CD4-positive, alpha-beta T cell treated with Interleukin-15 for 4 hours (primary cell): ENCODE results near the gene SLC26A8.
"Not testable (repeated sequence)": the region's sequence is repeated elsewhere in the genome, so short reads cannot be mapped to it uniquely, and the experiment has no call there.

ENCODE experiments used
- DNase-seq: peaks from one replicate; pipeline ENCODE4 v3.0.0-alpha.2; 2020; ENCODE audit warnings: low spot score

SLC26A8 gene

DNA sequence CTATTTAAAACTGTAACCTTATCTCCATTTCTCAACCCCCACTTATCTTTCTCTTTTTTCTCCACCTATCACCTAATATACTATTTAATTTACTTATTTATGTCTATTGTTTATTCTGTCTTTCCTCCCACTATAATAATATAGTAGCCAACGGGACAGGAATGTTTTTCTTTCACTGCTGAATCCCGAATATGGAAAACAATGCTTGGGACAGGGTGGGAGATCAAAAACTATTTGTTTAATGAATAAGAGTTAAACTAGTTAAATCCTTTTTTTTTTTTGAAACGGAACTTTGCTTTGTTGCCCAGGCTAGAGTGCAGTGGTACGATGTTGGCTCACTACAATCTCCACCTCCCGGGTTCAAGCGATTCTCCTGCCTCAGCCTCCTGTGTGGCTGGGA, 109.9 kb downstream of the SLC26A8 start:
- no peak for DNase-seq

DNA sequence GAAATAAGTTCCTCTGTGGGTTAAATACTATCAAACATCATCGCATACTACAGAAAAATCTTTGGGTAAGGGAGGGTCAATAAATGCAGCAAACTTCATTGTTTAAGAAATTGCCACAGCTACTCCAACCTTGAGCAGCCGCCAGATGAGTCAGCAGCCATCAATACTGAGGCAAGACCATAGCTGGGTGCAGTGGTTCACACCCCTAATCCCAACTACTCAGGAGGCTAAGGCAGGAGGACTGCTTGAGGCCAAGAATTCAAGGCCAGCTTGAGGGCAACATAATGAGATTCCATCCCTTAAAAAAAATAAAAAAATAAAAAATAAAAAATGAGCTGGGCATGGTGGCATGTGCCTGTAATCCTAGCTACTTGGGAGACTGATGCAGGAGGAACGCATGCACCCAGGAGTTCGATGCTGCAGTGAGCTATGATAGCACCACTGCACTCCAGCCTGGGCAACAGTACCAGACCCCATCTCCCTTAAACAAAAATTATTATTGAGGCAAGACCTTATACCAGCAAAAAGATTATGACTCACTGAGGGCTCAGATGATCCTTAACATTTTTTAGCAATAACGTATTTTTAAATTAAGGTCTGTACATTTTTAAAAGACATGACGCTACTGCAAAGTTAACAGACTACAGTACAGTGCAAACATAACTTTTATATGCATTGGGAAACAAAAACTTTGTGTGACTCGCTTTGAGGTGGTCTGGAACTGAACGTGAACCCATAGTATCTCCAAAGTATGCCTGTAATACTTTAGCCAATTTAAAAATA, 112.4 kb downstream of the SLC26A8 start:
- DNase-seq = no peak

DNA sequence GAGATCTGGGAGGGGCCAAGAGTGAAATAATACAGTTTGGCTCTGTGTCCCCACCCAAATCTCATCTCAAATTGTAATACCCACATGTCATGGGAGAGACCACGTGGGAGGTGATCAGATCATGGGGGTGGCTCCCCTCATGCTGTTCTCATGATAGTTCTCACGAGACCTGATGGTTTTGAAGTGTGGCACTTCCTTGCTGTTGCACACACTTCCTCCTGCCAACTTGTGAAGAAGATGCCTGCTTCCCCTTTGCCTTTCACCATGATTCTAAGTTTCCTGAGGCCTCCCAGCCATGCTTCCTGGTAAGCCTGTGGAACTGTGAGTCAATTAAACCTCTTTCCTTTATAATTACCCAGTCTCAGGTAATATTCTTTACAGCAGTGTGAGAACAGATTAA, 114.9 kb downstream of the SLC26A8 start:
- DNase-seq = not testable (repeated sequence)

DNA sequence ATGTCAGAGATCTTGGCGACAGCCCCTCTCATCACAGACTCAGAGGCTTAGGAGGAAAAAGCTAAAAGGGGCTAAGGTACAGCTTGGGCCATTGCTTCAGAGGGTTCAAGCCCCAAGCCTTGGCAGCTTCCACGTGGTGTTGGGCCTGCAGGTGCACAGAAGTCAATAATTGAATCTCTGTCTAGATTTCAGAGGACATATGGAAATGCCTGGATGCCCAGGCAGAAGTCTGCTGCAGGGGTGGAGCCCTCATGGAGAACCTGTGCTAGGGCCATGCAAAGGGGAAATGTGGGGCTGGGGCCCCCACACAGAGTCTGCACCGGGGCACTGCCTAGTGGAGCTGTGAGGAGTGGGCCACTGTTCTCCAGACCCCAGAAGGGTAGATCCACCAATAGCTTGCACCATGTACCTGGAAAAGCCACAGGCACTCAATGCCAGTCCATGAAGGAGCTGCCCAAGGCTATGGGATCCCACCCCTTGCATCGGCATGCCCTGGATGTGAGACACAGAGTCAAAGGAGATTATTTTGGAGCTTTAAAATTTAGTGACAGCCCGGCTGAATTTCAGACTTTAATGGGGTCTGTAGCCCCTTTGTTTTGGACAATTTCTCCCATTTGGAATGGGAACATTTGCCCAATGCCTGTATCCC, 115.6 kb downstream of the SLC26A8 start:
- DNase-seq = not testable (repeated sequence)

DNA sequence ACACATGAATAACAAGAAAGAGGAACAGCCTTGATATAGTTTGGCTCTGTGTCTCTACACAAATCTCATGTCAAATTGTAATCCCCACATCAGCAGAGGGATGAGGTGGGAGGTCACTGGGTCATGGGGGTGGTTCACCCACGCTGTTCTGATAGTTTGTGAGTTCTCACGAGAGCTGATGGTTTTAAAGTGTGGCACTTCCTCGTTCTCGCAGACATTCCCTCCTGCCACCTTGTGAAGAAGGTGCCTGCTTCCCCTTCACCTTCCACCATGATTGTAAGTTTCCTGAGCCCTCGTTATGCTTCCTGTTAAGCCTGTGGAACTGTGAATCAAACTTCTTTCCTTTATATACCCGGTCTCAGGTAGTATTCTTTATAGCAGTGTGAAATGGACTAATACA, 116.7 kb downstream of the SLC26A8 start:
- no peak for DNase-seq

DNA sequence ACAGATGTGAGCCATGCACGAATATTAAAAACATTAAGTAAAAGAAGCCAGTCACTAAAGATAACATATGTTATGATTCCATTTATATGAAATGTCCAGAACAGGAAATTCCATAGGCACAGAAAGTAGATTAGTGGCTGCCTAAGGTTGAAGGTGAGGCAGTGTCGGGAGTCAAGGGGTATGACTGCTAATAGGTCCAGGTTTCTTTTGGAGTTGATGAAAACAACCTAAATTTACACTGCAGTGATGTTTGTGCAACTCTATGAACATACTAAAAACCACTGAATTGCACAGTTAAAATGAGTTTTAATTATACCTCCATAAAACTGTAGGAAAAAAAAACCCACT, 118.0 kb downstream of the SLC26A8 start:
- no peak for DNase-seq

DNA sequence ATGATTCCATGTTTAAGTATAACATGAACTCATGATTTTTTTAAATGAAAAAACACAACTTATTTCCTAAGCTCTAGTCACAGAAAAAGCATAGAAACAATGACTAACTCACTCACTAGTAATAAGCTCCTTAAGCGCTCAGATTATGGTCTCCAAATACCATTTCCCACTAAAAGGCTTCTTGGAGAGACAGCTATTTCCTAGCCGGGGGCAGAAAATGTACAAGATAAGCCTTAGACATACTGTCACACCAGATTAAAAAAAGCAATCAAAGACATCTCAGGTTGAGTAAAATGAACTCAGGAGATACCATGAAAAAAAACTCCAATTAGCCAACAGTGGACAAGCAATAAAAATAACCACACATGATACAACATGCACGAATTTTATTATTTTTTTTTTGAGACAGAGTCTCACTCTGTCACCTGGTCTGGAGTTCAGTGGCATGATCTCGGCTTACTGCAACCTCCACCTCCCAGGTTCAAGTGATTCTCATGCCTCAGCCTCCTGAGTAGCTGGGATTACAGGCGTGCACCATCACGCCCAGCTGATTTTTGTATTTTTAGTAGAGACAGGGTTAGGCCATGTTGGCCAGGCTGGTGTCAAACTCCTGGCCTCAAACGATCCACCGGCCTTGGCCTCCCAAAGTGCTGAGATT, 118.5 kb downstream of the SLC26A8 start:
- no peak for DNase-seq

DNA sequence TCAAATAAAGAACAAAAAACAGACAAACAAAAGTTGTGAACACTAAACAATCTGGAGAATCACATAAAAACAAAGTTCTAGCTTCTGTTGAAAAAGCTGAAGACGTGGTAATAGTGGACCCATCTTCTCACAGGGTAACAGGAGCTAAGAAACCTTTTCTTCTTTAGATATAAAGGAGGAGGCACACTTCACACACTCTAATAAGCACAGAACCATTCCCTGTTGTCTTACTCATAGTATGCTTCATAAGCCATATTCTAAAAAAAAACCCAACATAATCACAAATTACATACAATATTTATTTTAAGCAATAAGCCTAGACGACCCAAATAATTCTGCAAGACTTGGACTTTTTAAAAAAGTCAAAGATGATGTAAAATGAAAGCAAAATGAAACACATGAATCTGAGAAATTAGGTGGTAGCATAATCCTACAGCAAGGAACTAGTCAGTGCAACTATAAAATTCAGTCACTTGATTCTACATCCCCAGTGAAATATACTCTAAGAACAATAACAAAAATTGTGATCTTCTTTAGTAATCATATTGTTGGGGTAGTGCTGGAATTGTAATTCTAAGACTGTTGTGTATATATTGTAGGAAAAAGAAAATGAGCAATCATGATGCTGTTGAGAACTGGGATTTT, 119.2 kb downstream of the SLC26A8 start:
- DNase-seq = no peak

DNA sequence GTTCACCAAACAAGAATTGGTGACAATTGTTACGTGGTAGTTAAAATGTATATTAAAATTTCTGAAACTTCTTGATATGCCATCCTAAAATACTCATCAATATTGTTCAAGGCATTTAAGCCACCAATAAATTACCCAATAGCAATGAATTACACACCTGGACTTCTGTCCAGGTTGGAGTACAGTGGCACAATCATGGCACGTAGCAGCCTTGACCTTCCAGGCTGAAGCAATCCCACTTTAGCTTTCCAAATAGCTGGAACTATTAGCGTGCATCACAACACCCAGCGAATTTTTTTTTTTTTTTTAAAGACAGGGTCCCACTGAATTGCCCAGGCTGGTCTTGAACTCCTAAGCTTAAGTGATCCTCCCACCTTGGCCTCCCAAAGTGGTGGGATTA, 120.8 kb downstream of the SLC26A8 start:
- DNase-seq = no peak

DNA sequence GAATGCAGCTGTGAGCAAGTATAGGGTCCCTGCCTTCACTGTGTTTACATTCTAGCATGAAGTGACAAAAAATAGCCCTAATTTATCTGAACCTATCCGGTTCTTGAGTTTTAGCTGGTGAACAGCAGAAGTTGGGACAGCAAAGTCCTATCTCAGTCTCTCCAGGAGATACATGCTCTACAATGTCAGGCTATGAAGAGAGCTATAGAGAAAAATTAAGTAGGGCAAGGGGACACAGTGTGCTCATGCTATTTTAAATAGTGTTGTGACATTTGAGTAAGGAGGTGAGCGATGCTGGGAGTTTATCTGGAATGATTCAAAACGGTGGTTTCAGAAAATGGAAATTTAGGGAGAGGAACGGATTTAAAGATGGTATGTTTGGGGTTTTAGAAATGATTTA, 124.0 kb downstream of the SLC26A8 start:
- no peak for DNase-seq

DNA sequence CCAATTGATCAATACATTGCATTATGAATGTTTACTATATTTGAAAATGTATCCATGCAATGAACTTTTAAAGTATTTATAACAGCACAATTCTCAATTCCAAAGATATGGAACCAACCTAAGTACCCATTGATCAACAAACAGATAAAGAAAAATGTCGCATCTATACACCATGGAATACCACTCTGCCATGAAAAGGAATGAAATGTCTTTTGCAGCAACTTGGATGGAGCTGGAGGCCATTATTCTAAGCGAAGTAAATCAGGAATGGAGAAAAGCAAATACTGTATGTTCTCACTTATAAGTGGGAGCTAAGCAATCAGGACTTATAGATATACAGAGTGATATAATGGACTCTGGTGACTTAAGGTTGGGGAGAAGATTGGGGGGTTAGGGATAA, 126.4 kb downstream of the SLC26A8 start:
- no peak for DNase-seq

DNA sequence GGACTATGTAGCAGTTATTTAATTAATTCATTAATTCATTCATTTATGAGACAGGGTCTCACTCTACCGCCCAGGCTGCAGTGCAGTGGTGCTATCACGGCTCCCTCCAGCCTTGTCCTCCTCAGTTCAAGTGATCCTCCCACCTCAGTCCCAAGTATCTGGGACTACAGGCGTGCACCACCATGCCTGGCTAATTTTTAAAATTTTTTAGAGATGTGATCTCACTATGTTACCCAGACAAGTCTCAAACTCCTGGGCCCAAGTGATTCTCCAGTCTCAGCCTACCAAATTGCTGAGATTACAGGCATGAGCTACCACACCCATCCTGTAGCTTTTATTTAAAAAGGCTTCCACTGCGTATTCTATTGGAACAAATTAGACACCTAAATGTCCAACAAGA, 127.0 kb downstream of the SLC26A8 start:
- DNase-seq = no peak

DNA sequence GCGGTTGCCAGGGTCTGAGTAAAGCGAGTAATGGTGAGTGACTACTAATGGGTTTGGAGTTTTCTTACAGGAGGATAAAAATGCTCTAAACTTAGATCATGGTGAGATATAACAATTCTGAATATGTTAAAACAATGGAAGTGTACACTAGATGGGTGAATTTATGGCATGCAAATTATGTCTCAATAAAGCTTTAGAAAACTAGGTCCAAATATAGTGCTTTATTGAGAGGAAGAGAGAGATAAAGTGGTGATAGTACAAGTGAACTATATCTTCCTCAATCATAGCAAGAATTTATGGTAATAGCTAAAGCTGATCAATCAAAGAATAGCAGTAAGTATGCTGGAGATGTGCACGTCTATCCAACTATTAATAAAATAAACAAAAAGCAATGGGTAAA, 127.4 kb downstream of the SLC26A8 start:
- DNase-seq = no peak

DNA sequence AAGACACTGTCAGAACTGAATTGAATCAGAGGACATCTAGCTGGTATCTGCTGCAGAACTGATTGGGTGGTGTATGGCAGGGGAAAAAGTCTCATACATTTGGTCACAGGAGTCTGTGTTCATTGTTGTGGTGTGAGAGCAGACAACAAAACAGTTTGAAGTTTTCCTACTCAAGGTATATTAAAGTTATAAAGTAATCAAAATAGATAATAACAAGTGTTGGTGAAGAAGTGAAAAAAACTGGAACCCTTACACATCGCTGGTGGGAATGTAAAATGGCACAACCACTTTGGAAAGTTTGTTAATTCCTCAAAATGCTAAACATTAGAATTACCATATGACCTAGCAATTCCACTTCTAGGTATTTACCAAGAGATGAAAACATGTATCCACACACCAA, 128.2 kb downstream of the SLC26A8 start:
- no peak for DNase-seq

DNA sequence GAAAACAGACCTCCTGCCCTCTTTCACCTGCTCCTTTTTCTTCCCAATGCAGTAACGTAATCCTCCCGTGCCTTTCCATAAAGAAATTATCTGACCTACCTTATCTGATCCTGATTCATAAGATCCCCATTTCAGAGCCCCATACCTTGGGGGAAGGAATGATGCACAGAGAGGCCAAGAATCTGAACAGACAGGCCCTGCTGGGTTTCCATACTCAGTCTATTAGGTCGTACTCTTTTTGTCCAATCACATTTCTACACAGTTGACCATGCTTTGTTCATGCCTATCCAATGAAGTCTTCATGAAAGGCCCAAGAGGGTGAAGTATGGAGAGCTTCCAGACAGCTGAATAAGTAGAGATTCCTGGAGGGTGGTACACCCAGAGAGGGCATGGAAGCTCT, 128.9 kb downstream of the SLC26A8 start:
- DNase-seq = no peak

DNA sequence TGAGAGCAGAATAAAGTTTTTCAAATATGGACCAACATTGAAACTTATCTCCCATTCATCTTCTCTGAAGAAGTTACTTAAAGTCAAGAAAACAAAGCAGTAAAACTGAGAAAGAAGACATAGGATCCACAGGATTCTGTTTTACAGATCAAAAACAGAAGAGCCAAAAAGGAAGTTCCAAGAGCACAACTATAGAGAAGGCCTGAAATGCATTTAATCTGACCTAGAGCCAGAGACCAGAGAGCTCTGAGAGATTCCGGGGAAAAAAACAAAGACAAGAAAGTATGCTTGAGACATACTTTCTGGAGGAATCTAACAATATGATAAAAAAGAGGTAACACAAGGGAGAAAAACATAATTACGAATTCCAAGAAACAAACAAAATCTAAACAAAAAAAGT, 129.7 kb downstream of the SLC26A8 start:
- no peak for DNase-seq
